Smooth muscle cell (in vitro differentiated cells): Measurements from ENCODE around the gene MPP4. TPM values are rescaled to one million over a fixed set of nuclear protein-coding genes. Genes with fewer than 3 reads are reported as not detected.

ENCODE experiments used
- DNase-seq: peaks from one replicate; lab custom pipeline; 2025; ENCODE audit not compliant: unreplicated experiment; lab: John Stamatoyannopoulos, UW
- H2AFZ ChIP-seq: fragments of 200-600 bp; sonication (generic); 2 replicates; pipeline ENCODE4 v1.6.0; 2016; ENCODE audit warnings: antibody characterized with exemption, low read depth, mild to moderate bottlenecking
- H3F3A ChIP-seq: fragments of 200-600 bp; sonication (generic); 2 replicates; pipeline ENCODE4 v1.6.0; 2017; ENCODE audit warnings: antibody characterized with exemption, low read depth
- H3K27ac ChIP-seq: fragments of 200-600 bp; sonication (generic); 2 replicates; pipeline ENCODE4 v1.5.1; 2016; ENCODE audit warnings: low read depth, mild to moderate bottlenecking
- H3K27me3 ChIP-seq: fragments of 200-600 bp; sonication (generic); 2 replicates; pipeline ENCODE4 v1.6.1; 2016; ENCODE audit warnings: low read depth, mild to moderate bottlenecking
- H3K36me3 ChIP-seq: fragments of 200-600 bp; sonication (generic); 2 replicates; pipeline ENCODE4 v1.5.1; 2016; ENCODE audit warnings: low read depth
- H3K4me1 ChIP-seq: fragments of 200-600 bp; sonication (generic); 2 replicates; pipeline ENCODE4 v1.5.1; 2016; ENCODE audit warnings: low read depth
- H3K4me2 ChIP-seq: fragments of 200-600 bp; sonication (generic); 2 replicates; pipeline ENCODE4 v1.6.0; 2016; ENCODE audit warnings: mild to moderate bottlenecking
- H3K4me3 ChIP-seq: fragments of 200-600 bp; sonication (generic); 2 replicates; pipeline ENCODE4 v1.5.1; 2016; ENCODE audit warnings: mild to moderate bottlenecking
- H3K79me2 ChIP-seq: fragments of 200-600 bp; sonication (generic); 2 replicates; pipeline ENCODE4 v1.6.0; 2016; ENCODE audit warnings: low read depth, mild to moderate bottlenecking
- H3K9ac ChIP-seq: fragments of 200-600 bp; sonication (generic); 2 replicates; pipeline ENCODE4 v1.6.0; 2016; ENCODE audit warnings: low read depth
- H3K9me3 ChIP-seq: fragments of 200-600 bp; sonication (generic); replicated peaks from 2 replicates; pipeline ENCODE4 v1.5.1; 2016; ENCODE audit warnings: low read depth
- H4K20me1 ChIP-seq: fragments of 200-600 bp; sonication (generic); 2 replicates; pipeline ENCODE4 v1.6.0; 2016; ENCODE audit warnings: low read depth
- CTCF ChIP-seq: fragments of 200-600 bp; sonication (generic); IDR thresholded peaks from 2 replicates; pipeline ENCODE4 v1.5.1; 2017; ENCODE audit warnings: borderline replicate concordance, mild to moderate bottlenecking, antibody characterized with exemption; ENCODE audit not compliant: insufficient read depth, poor library complexity, severe bottlenecking
- WGBS: methylation state at CpG from one replicate; pipeline ENCODE4 v1.1.7; 2016; ENCODE audit warnings: low lambda C conversion rate; 5-methylcytosine and 5-hydroxymethylcytosine counted together
- polyA plus RNA-seq: library from polyadenylated mRNA; unstranded; fragments of >200 nt; fragmentation: Nextera tagmentation; extraction: Ambion mirVana; gene quantifications from 2 replicates; pipeline ENCODE4 v1.2.1, GENCODE V29; 2016
- total RNA-seq: library from RNA; depleted of rRNA; stranded (reverse); fragments of >200 nt; gene quantifications from 2 replicates; pipeline ENCODE4 v1.2.3, GENCODE V29; 2014

MPP4 gene
- total and polyA plus RNA-seq, 2 experiments from 2014 or later: 1.8 TPM; not detected in 1

GRCh38 chr2:201707142-201707541 is 8.7 kb upstream of the MPP4 start:
- no peaks in the 10 kb centered on the region for H3K79me2 ChIP-seq
- no peak for DNase-seq
- no peak for TF ChIP-seq CTCF
- H3K4me1 ChIP-seq: peaks cover 5% of the 10 kb centered on the region
- peaks cover 24% of the 10 kb centered on the region for H3K36me3 ChIP-seq
- H3K4me3 ChIP-seq: no peak overlapping the region
- H4K20me1 ChIP-seq: no peaks in the 10 kb centered on the region
- no peaks in the 10 kb centered on the region for H3K27me3 ChIP-seq
- no peak overlapping the region for H3K9ac ChIP-seq
- no peaks in the 10 kb centered on the region for H3K9me3 ChIP-seq
- no peak overlapping the region for H3K27ac ChIP-seq
- no peak overlapping the region for H3K4me2 ChIP-seq
- no peak overlapping the region for H2AFZ ChIP-seq
- 89% methylated on average over 1 of the region's 1 CpG for WGBS
- H3F3A ChIP-seq: peaks cover 4% of the 10 kb centered on the region

- H4K20me1 ChIP-seq: no peaks in the 10 kb centered on the region
- H3K4me2 ChIP-seq: no peak overlapping the region
- peaks cover 9% of the 10 kb centered on the region for H3K4me1 ChIP-seq
- WGBS: 92% methylated on average over 5 of the region's 5 CpGs
- no peaks in the 10 kb centered on the region for H3K79me2 ChIP-seq
- H3F3A ChIP-seq: peaks cover 19% of the 10 kb centered on the region
- no peaks in the 10 kb centered on the region for H3K9me3 ChIP-seq
- H2AFZ ChIP-seq: no peak overlapping the region
- H3K27me3 ChIP-seq: no peaks in the 10 kb centered on the region
- TF ChIP-seq CTCF: no peak
- peaks cover 17% of the 10 kb centered on the region for H3K36me3 ChIP-seq
- no peak overlapping the region for H3K27ac ChIP-seq
- no peak for DNase-seq
- no peak overlapping the region for H3K4me3 ChIP-seq
- H3K9ac ChIP-seq: no peak overlapping the region
Observed at GRCh38 chr2:201704536-201704935, 6.1 kb upstream of the MPP4 start.

GRCh38 chr2:201701646-201702045 is 3.2 kb upstream of the MPP4 start:
- Histone ChIP-seq H3K27me3 (no peaks in the 10 kb centered on the region), H4K20me1 (no peaks in the 10 kb centered on the region), H3K4me2 (no peak overlapping the region), H3K4me1 (peaks cover 19% of the 10 kb centered on the region), H3K9ac (no peak overlapping the region), H3K36me3 (peaks cover 15% of the 10 kb centered on the region), H3K9me3 (no peaks in the 10 kb centered on the region), H2AFZ (no peak overlapping the region), H3K79me2 (no peaks in the 10 kb centered on the region), H3F3A (peaks cover 28% of the 10 kb centered on the region), H3K4me3 (no peak overlapping the region), H3K27ac (no peak overlapping the region)
- TF ChIP-seq CTCF: no peak
- DNase-seq: no peak
- 87% methylated on average over 1 of the region's 1 CpG for WGBS

- peaks cover 28% of the 10 kb centered on the region for H3F3A ChIP-seq
- no peaks in the 10 kb centered on the region for H3K9me3 ChIP-seq
- H3K27ac ChIP-seq: peak overlapping the region; percentile 89
- H3K36me3 ChIP-seq: peaks cover 7% of the 10 kb centered on the region
- H2AFZ ChIP-seq: no peak overlapping the region
- H4K20me1 ChIP-seq: no peaks in the 10 kb centered on the region
- H3K4me2 ChIP-seq: peak overlapping the region; percentile 63
- no peaks in the 10 kb centered on the region for H3K27me3 ChIP-seq
- 100% methylated on average over 1 of the region's 1 CpG for WGBS
- no peak overlapping the region for H3K9ac ChIP-seq
- no peak overlapping the region for H3K4me3 ChIP-seq
- peaks cover 19% of the 10 kb centered on the region for H3K4me1 ChIP-seq
- TF ChIP-seq CTCF: no peak
- no peaks in the 10 kb centered on the region for H3K79me2 ChIP-seq
- DNase-seq: no peak
Observed at GRCh38 chr2:201699416-201699815, 972 bp upstream of the MPP4 start.
